Cardiac ventricle fibroblast (primary cell): ENCODE data around the gene AP3S1. TPM values are rescaled to one million over a fixed set of nuclear protein-coding genes. Genes with fewer than 3 reads are reported as not detected.

Source experiments
- total RNA-seq: library from RNA; depleted of rRNA; stranded (reverse); fragments of >200 nt; gene quantifications from 2 replicates; pipeline ENCODE4 v1.2.3, GENCODE V29; 2015

The AP3S1 gene
- 88.8 and 90.1 TPM in 2 replicates for total RNA-seq

GRCh38 chr5:115841382-115842088 is at the start of gene AP3S1, which contains the start of gene ATG12:
Gene AP3S1 (plus strand): TSS chr5:115841935. CDS start chr5:115842038, 103 bp downstream.
Gene ATG12 (minus strand): TSS chr5:115841565. CDS start chr5:115841552, 13 bp downstream.

GRCh38 chr5:115816226-115817081 is 25.3 kb upstream of the AP3S1 start, which contains the start of gene CDO1:
Gene CDO1 (minus strand): TSS chr5:115816659. CDS start chr5:115816397, 262 bp downstream.

GRCh38 chr5:115962239-115962564 is 120.5 kb downstream of the AP3S1 start, which contains the start of gene LVRN:
Gene LVRN (plus strand): TSS chr5:115962475. CDS start chr5:115962618, 143 bp downstream.

Other genes starting within 250 kb of the AP3S1 start
- gene TICAM2, start 239.5 kb upstream of the AP3S1 start, total RNA-seq, result 2.0 and 4.7 TPM in 2 replicates
- gene TMED7, start 215.9 kb upstream of the AP3S1 start, total RNA-seq, result 70.9 and 84.6 TPM in 2 replicates
- gene CDO1, start 25.3 kb upstream of the AP3S1 start, total RNA-seq, result 3.5 and 7.2 TPM in 2 replicates
- 25.4 and 31.8 TPM in 2 replicates for gene ATG12, start 370 bp upstream of the AP3S1 start, total RNA-seq
- 0.06 TPM in 1 of 2 replicates, not detected in the other for gene LVRN, start 120.5 kb downstream of the AP3S1 start, total RNA-seq
- gene ARL14EPL, start 190.5 kb downstream of the AP3S1 start, total RNA-seq, result not detected in 2 replicates
- 19.9 and 22.6 TPM in 2 replicates for gene COMMD10, start 243.1 kb downstream of the AP3S1 start, total RNA-seq